Stimulated activated naive CD8-positive, alpha-beta T cell treated with anti-CD3 and anti-CD28 coated beads, Interleukin-15, Interleukin-2, amounts not matched to agents 100 ng/mL and 50 ng/mL, for 24 hours (primary cell): ENCODE measurements around the gene BPIFB2.
A peak's percentile ranks its signal among the peaks of the same experiment; 100 is the strongest.
"Not testable (repeated sequence)": the region's sequence is repeated elsewhere in the genome, so short reads cannot be mapped to it uniquely, and the experiment has no call there.

Source experiments
- H3K27ac Mint-ChIP-seq: one replicate; pipeline ENCODE4 v1.8.0; 2021; ENCODE audit warnings: mild to moderate bottlenecking, mixed read lengths
- H3K27me3 Mint-ChIP-seq: one replicate; pipeline ENCODE4 v1.8.0; 2021; ENCODE audit warnings: mixed read lengths
- H3K36me3 Mint-ChIP-seq: one replicate; pipeline ENCODE4 v1.8.0; 2021; ENCODE audit warnings: low read depth, mixed read lengths
- H3K4me1 Mint-ChIP-seq: one replicate; pipeline ENCODE4 v1.8.0; 2021; ENCODE audit warnings: low read depth, mixed read lengths
- H3K4me3 Mint-ChIP-seq: one replicate; pipeline ENCODE4 v1.8.0; 2021; ENCODE audit warnings: mild to moderate bottlenecking, mixed read lengths
- H3K9me3 Mint-ChIP-seq: one replicate; pipeline ENCODE4 v1.8.0; 2021; ENCODE audit warnings: mixed read lengths

BPIFB2 gene

GRCh38 chr20:32967961-32968457 is 39.5 kb upstream of the BPIFB2 start:
- Mint-ChIP-seq H3K4me3 (peak overlapping the region; percentile 0), H3K4me1 (peaks cover 9% of the 10 kb centered on the region), H3K27me3 (no peaks in the 10 kb centered on the region)

GRCh38 chr20:32968478-32969241 is 38.8 kb upstream of the BPIFB2 start:
- Mint-ChIP-seq H3K9me3 (no peaks in the 10 kb centered on the region), H3K27me3 (no peaks in the 10 kb centered on the region), H3K4me1 (peaks cover 6% of the 10 kb centered on the region), H3K4me3 (peak overlapping the region; percentile 0), H3K27ac (no peak overlapping the region), H3K36me3 (no peaks in the 10 kb centered on the region)

More at GRCh38 chr20:32967961-32968457, 39.5 kb upstream of the BPIFB2 start:
- Mint-ChIP-seq H3K36me3 (no peaks in the 10 kb centered on the region), H3K27ac (no peak overlapping the region), H3K9me3 (no peaks in the 10 kb centered on the region)

GRCh38 chr20:32969356-32970114 is 38.0 kb upstream of the BPIFB2 start:
- H3K27ac Mint-ChIP-seq, result no peak overlapping the region
- H3K36me3 Mint-ChIP-seq, result no peaks in the 10 kb centered on the region
- H3K4me1 Mint-ChIP-seq, result peaks cover 6% of the 10 kb centered on the region
- no peak overlapping the region for H3K4me3 Mint-ChIP-seq
- H3K27me3 Mint-ChIP-seq, result no peaks in the 10 kb centered on the region
- H3K9me3 Mint-ChIP-seq, result no peaks in the 10 kb centered on the region

- H3K36me3 Mint-ChIP-seq, result no peaks in the 10 kb centered on the region
- no peak overlapping the region for H3K27ac Mint-ChIP-seq
- peaks cover 2% of the 10 kb centered on the region for H3K4me1 Mint-ChIP-seq
- H3K4me3 Mint-ChIP-seq, result no peak overlapping the region
- H3K27me3 Mint-ChIP-seq, result no peaks in the 10 kb centered on the region
- no peaks in the 10 kb centered on the region for H3K9me3 Mint-ChIP-seq
These were observed 37.2 kb upstream of the BPIFB2 start for GRCh38 chr20:32970115-32970972.

- no peaks in the 10 kb centered on the region for H3K36me3 Mint-ChIP-seq
- H3K4me1 Mint-ChIP-seq, result no peaks in the 10 kb centered on the region
- H3K9me3 Mint-ChIP-seq, result no peaks in the 10 kb centered on the region
- no peak overlapping the region for H3K27ac Mint-ChIP-seq
- H3K4me3 Mint-ChIP-seq, result peak overlapping the region; percentile 15
- H3K27me3 Mint-ChIP-seq, result no peaks in the 10 kb centered on the region
These were observed 36.6 kb upstream of the BPIFB2 start for GRCh38 chr20:32970973-32971300.

GRCh38 chr20:32971703-32972161 is 35.8 kb upstream of the BPIFB2 start:
- Mint-ChIP-seq H3K27me3 (no peaks in the 10 kb centered on the region), H3K4me1 (peaks cover 6% of the 10 kb centered on the region), H3K4me3 (no peak overlapping the region), H3K9me3 (peaks cover 6% of the 10 kb centered on the region), H3K36me3 (no peaks in the 10 kb centered on the region), H3K27ac (no peak overlapping the region)

GRCh38 chr20:32972181-32973076 is 35.1 kb upstream of the BPIFB2 start:
- peaks cover 6% of the 10 kb centered on the region for H3K9me3 Mint-ChIP-seq
- no peak overlapping the region for H3K4me3 Mint-ChIP-seq
- no peak overlapping the region for H3K27ac Mint-ChIP-seq
- H3K36me3 Mint-ChIP-seq, result no peaks in the 10 kb centered on the region
- H3K27me3 Mint-ChIP-seq, result no peaks in the 10 kb centered on the region
- H3K4me1 Mint-ChIP-seq, result peaks cover 8% of the 10 kb centered on the region

GRCh38 chr20:32973077-32973717 is 34.3 kb upstream of the BPIFB2 start:
- H3K27me3 Mint-ChIP-seq, result no peaks in the 10 kb centered on the region
- peaks cover 6% of the 10 kb centered on the region for H3K9me3 Mint-ChIP-seq
- H3K4me1 Mint-ChIP-seq, result peaks cover 8% of the 10 kb centered on the region
- H3K4me3 Mint-ChIP-seq, result no peak overlapping the region
- no peaks in the 10 kb centered on the region for H3K36me3 Mint-ChIP-seq
- no peak overlapping the region for H3K27ac Mint-ChIP-seq

GRCh38 chr20:32974204-32975064 is 33.1 kb upstream of the BPIFB2 start:
- not testable (repeated sequence) for H3K27ac Mint-ChIP-seq, H3K36me3 Mint-ChIP-seq, H3K4me1 Mint-ChIP-seq, H3K4me3 Mint-ChIP-seq, H3K27me3 Mint-ChIP-seq, H3K9me3 Mint-ChIP-seq

- H3K4me3 Mint-ChIP-seq, H3K27me3 Mint-ChIP-seq, H3K9me3 Mint-ChIP-seq, H3K36me3 Mint-ChIP-seq, H3K4me1 Mint-ChIP-seq: not testable (repeated sequence)
- peak overlapping the region; percentile 16 for H3K27ac Mint-ChIP-seq
These were observed 32.4 kb upstream of the BPIFB2 start for GRCh38 chr20:32975121-32975520.

GRCh38 chr20:32975698-32976674 is 31.5 kb upstream of the BPIFB2 start:
- Mint-ChIP-seq H3K27ac (peak overlapping the region; percentile 26), H3K9me3 (peaks cover 6% of the 10 kb centered on the region)

GRCh38 chr20:32976746-32977145 is 30.8 kb upstream of the BPIFB2 start:
- Mint-ChIP-seq H3K27ac (peak overlapping the region; percentile 26), H3K4me3 (no peak overlapping the region), H3K36me3 (no peaks in the 10 kb centered on the region), H3K4me1 (peaks cover 8% of the 10 kb centered on the region), H3K27me3 (no peaks in the 10 kb centered on the region), H3K9me3 (peaks cover 6% of the 10 kb centered on the region)

More at GRCh38 chr20:32975698-32976674, 31.5 kb upstream of the BPIFB2 start:
- no peaks in the 10 kb centered on the region for H3K27me3 Mint-ChIP-seq
- H3K4me3 Mint-ChIP-seq, result no peak overlapping the region
- no peaks in the 10 kb centered on the region for H3K36me3 Mint-ChIP-seq
- H3K4me1 Mint-ChIP-seq, result peaks cover 8% of the 10 kb centered on the region
